Mammary epithelial cell (primary cell): ENCODE results near the gene ANXA2R.

ENCODE experiments used
- CTCF ChIP-seq, 2 donors: IDR thresholded peaks in 1 of 2; conservative IDR thresholded peaks in 1 of 2; 2 replicates each; pipeline ENCODE4 v1.5.1; 2011 to 2012; ENCODE audit warnings: inconsistent platforms in 2 of 2, low read length in 2 of 2, mild to moderate bottlenecking in 2 of 2, control low read depth in 1 of 2, low read depth in 1 of 2; ENCODE audit not compliant: insufficient read depth in 1 of 2; ENCODE audit errors: extremely low read depth in 1 of 2
- EZH2 ChIP-seq: IDR thresholded peaks from 2 replicates; pipeline ENCODE4 v1.6.1; 2012; ENCODE audit warnings: low read length, inconsistent platforms, borderline replicate concordance

GRCh38 chr5:43027054-43027785, 12.9 kb downstream of the ANXA2R start:
- TF ChIP-seq EZH2 (no peak), CTCF (conservative IDR thresholded peaks at IDR 0.05 in 1 of 2, IDR thresholded peaks at IDR 0.05 in 1 of 2; ENCODE audit: extremely low read depth in 1 of 2, insufficient read depth in 1 of 2, low read depth in 1 of 2, low read length in 2 of 2) (no peak)
